ENCODE data around the gene FAM124A. TPM values are rescaled to one million over a fixed set of nuclear protein-coding genes. Genes with fewer than 3 reads are reported as not detected.

FAM124A gene
- polyA plus RNA-seq, 3 donors = 0.03 to 0.20 (median 0.13) TPM

- TF ChIP-seq CTCF (IDR thresholded peaks at IDR 0.05) = no peak
- Histone ChIP-seq H2AFZ (ENCODE audit: insufficient read depth, low read depth, low read length, poor library complexity, severe bottlenecking) (no peak overlapping the region), H3K36me3 (replicated peaks in 1 of 2; ENCODE audit: control insufficient read depth in 1 of 2, insufficient read depth in 2 of 2, low read length in 2 of 2) (no peaks in the 10 kb centered on the region), H3K4me1 (ENCODE audit: control insufficient read depth in 1 of 2, insufficient read depth in 2 of 2, low read length in 2 of 2) (peaks cover 30% of the 10 kb centered on the region in 2 donors), H3K4me3 (replicated peaks in 1 of 3; ENCODE audit: low read depth in 2 of 3, low read length in 3 of 3) (no peak overlapping the region), H3K9me3 (replicated peaks in 1 of 2; ENCODE audit: control insufficient read depth in 1 of 2, insufficient read depth in 1 of 2, low read length in 2 of 2) (no peaks in the 10 kb centered on the region), H4K20me1 (ENCODE audit: insufficient read depth, low read length) (no peaks in the 10 kb centered on the region), H3K27ac (ENCODE audit: low read depth in 1 of 2, low read length in 2 of 2) (peak overlapping the region in 1 of 2 donors; percentile 58), H3K9ac (ENCODE audit: insufficient read depth, low read length, poor library complexity, severe bottlenecking) (no peak overlapping the region), H3K4me2 (replicated peaks; ENCODE audit: extremely low read depth, low read length, poor library complexity, severe bottlenecking) (peak overlapping the region; percentile 9), H3K27me3 (ENCODE audit: control insufficient read depth in 2 of 2, insufficient read depth in 2 of 2, low read length in 2 of 2) (no peaks in the 10 kb centered on the region), H3K79me2 (ENCODE audit: insufficient read depth, low read length) (no peaks in the 10 kb centered on the region)
- no peaks in the 10 kb centered on the region for H3K36me3 Mint-ChIP-seq
- H3K27ac Mint-ChIP-seq = peak overlapping the region in 6 of 7 donors; percentile 38 to 84 (median 55)
- peaks cover 0 to 2% (median 0%) of the 10 kb centered on the region in 7 donors for H3K9me3 Mint-ChIP-seq
- 0% methylated on average over 2 of the region's 6 CpGs for WGBS (ENCODE audit: insufficient coverage)
- no peak overlapping the region for H3K4me3 Mint-ChIP-seq
- H3K27me3 Mint-ChIP-seq (ENCODE audit: low read depth in 3 of 3) = no peaks in the 10 kb centered on the region
- peaks cover 28% of the 10 kb centered on the region for H3K4me1 Mint-ChIP-seq
- peak; percentile 67 to 92 (median 71) for DNase-seq
- intact Hi-C loops (cut with micrococcal nuclease) = no loop called here
Measured at GRCh38 chr13:51241720-51242119, 19.5 kb downstream of the FAM124A start.

GRCh38 chr13:51243227-51243626, 21.0 kb downstream of the FAM124A start:
- Histone ChIP-seq H3K9ac (ENCODE audit: insufficient read depth, low read length, poor library complexity, severe bottlenecking) (no peak overlapping the region), H3K27me3 (ENCODE audit: control insufficient read depth in 2 of 2, insufficient read depth in 2 of 2, low read length in 2 of 2) (no peaks in the 10 kb centered on the region), H3K27ac (ENCODE audit: low read depth in 1 of 2, low read length in 2 of 2) (no peak overlapping the region), H2AFZ (ENCODE audit: insufficient read depth, low read depth, low read length, poor library complexity, severe bottlenecking) (no peak overlapping the region), H3K4me2 (replicated peaks; ENCODE audit: extremely low read depth, low read length, poor library complexity, severe bottlenecking) (no peak overlapping the region), H3K36me3 (replicated peaks in 1 of 2; ENCODE audit: control insufficient read depth in 1 of 2, insufficient read depth in 2 of 2, low read length in 2 of 2) (no peaks in the 10 kb centered on the region), H3K79me2 (ENCODE audit: insufficient read depth, low read length) (no peaks in the 10 kb centered on the region), H4K20me1 (ENCODE audit: insufficient read depth, low read length) (no peaks in the 10 kb centered on the region), H3K4me1 (ENCODE audit: control insufficient read depth in 1 of 2, insufficient read depth in 2 of 2, low read length in 2 of 2) (peaks cover 30% of the 10 kb centered on the region in 2 donors), H3K9me3 (replicated peaks in 1 of 2; ENCODE audit: control insufficient read depth in 1 of 2, insufficient read depth in 1 of 2, low read length in 2 of 2) (no peaks in the 10 kb centered on the region), H3K4me3 (replicated peaks in 1 of 3; ENCODE audit: low read depth in 2 of 3, low read length in 3 of 3) (no peak overlapping the region)
- Mint-ChIP-seq H3K27me3 (ENCODE audit: low read depth in 3 of 3) (no peaks in the 10 kb centered on the region), H3K9me3 (peaks cover 0 to 2% (median 0%) of the 10 kb centered on the region in 7 donors), H3K27ac (no peak overlapping the region), H3K36me3 (no peaks in the 10 kb centered on the region), H3K4me3 (no peak overlapping the region), H3K4me1 (peaks cover 28% of the 10 kb centered on the region)
- TF ChIP-seq CTCF (IDR thresholded peaks at IDR 0.05) = no peak
- intact Hi-C loops (cut with micrococcal nuclease) = no loop called here
- 79% methylated on average over 4 of the region's 4 CpGs for WGBS (ENCODE audit: insufficient coverage)
- no peak for DNase-seq

All from CD14-positive monocyte (primary cell).